Vagina (tissue), 2 donors: Measurements from ENCODE around the gene COL26A1.

Experiments used
- POLR2A ChIP-seq, 2 donors: fragments of 450-650 bp; IDR thresholded peaks; one replicate each; pipeline ENCODE4 v1.6.1; 2017; ENCODE audit warnings: antibody characterized with exemption in 2 of 2, mild to moderate bottlenecking in 2 of 2, moderate library complexity in 2 of 2
- TF ChIP-seq, protein P1 (sequence below), 3 experiments: fragments of 450-650 bp in 2 of 3; fragments of 200-600 bp in 1 of 3; sonication (generic) in 1 of 3; IDR thresholded peaks; one replicate each; pipeline ENCODE4 v1.5.1; 2017 to 2019; ENCODE audit warnings: antibody characterized with exemption in 3 of 3, mild to moderate bottlenecking in 2 of 3, moderate library complexity in 2 of 3

DNA sequence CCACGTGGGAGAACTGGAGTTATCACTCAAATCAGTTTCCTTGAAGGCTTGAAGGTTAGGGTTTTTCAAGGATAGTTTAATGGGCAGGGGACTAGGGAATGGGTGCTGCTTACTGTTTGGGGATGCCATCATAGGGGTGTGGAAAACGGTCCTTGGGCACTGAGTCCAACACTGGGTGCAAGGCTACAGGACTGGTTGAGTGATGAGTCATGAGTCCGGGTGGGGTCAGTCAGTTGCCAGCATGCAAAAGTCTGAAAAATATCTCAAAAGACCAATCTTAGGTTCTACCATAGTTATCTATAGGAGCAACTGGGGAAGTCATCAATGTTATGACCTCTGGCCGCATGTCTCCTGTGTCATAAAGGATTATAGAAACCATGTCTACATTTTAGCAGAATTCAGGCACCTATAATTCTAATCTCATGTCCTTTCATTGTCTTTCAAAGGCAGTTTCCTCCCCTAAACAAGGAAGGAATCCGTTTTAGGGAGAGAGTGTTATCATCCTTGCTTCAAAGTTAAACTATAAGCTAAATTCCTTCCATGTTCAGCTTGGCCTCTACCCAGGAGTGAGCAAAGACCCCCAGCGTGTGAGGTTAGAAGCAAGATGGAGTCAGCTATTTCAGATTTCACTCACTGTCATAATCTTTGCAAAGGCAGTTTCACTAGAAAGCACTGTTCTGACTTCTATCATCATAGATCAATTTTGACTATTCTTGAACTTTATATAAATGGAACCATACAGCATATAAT, 94.5 kb downstream of the COL26A1 start:
- TF ChIP-seq, protein P1, sequence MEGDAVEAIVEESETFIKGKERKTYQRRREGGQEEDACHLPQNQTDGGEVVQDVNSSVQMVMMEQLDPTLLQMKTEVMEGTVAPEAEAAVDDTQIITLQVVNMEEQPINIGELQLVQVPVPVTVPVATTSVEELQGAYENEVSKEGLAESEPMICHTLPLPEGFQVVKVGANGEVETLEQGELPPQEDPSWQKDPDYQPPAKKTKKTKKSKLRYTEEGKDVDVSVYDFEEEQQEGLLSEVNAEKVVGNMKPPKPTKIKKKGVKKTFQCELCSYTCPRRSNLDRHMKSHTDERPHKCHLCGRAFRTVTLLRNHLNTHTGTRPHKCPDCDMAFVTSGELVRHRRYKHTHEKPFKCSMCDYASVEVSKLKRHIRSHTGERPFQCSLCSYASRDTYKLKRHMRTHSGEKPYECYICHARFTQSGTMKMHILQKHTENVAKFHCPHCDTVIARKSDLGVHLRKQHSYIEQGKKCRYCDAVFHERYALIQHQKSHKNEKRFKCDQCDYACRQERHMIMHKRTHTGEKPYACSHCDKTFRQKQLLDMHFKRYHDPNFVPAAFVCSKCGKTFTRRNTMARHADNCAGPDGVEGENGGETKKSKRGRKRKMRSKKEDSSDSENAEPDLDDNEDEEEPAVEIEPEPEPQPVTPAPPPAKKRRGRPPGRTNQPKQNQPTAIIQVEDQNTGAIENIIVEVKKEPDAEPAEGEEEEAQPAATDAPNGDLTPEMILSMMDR (IDR thresholded peaks at IDR 0.05), result no peak
- no peak for TF ChIP-seq POLR2A (IDR thresholded peaks at IDR 0.05)
